ENCODE measurements around the gene METTL16.
A peak's percentile ranks its signal among the peaks of the same experiment; 100 is the strongest.
"Not testable (repeated sequence)": the region's sequence is repeated elsewhere in the genome, so short reads cannot be mapped to it uniquely, and the experiment has no call there.

The METTL16 gene

DNA sequence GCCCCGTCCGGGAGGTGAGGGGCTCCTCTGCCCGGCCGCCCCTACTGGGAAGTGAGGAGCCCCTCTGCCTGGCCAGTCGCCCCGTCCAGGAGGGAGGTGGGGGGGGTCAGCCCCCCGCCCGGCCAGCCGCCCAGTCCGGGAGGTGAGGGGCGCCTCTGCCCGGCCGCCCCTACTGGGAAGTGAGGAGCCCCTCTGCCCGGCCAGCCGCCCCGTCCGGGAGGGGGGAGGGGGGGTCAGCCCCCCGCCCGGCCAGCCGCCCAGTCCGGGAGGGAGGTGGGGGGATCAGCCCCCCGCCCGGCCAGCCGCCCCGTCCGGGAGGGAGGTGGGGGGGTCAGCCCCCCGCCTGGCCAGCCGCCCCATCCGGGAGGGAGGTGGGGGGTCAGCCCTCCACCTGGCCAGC is 64.2 kb downstream of the METTL16 start:
- DNase-seq: not testable (repeated sequence)

DNA sequence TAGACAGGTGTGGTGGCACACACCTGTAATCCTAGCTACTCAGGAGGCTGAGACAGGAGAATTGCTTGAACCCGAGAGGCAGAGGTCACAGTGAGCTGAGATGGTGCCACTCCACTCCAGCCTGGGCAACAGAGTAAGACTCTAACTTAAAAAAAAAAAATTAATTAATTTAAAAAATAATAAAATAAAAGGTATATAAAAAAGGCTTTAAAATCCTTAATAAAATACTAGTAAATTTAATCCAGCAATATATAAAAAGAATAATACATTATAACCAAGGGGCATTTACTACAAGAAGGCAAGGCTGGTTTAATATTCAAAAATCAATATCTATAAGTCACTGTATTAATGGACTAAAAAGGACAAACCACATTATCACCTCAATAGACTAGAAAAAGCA is 66.0 kb downstream of the METTL16 start:
- DNase-seq: no peak

DNA sequence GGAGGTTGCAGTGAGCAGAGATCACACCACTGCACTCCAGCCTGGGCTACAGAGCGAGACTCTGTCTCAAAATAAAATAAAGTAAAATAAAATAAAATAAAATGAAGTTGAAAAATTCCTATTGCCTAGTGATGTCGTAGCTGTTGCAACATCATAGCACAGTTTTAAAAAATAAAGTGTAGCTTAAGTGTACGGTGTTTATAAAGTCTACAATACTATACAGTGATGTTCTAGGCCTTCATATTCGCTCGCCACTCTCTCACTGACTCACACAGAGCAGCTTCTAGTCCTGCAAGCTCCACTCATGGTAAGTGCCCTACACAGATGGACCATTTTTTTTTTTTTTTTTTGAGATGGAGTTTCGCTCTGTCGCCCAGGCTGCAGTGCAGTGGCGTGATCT is 67.3 kb downstream of the METTL16 start:
- no peak for DNase-seq

DNA sequence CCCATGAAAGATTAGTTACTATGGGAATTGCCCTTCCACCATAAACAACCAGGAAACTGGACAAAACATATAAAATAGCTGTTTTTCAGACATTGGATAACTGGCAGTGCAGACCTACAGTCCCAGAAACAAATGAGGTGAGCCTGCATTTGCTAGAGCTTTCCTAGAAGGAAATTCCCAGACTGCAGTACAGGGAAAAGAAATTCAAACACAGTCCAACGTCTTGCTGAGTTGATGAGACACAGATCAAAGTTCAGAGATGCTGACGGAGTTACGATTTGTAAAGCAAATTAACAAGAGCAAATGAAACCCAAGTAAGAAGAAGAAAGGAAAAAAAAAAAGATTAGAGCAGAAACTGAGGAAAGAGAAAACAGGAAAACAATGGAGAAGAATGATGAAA is 69.5 kb downstream of the METTL16 start:
- DNase-seq: no peak

DNA sequence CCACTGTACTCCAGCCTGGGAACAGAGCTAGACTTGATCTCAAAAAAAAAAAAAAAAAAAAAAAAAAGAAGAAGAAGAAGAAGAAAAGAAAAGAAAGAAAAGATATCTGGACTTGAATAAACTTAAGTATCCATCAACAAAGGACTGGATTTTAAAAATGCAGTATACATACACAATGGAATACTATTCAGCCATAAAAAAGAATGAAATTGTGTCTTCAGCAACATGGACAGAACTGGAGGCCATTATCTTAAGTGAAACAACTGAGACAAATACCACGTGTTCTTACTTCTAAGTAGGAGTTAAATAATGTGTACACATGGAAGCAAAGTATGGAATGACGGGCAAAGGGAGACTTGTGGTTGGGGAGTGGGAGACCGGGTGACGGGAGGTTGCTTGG is 70.8 kb downstream of the METTL16 start:
- no peak for DNase-seq

DNA sequence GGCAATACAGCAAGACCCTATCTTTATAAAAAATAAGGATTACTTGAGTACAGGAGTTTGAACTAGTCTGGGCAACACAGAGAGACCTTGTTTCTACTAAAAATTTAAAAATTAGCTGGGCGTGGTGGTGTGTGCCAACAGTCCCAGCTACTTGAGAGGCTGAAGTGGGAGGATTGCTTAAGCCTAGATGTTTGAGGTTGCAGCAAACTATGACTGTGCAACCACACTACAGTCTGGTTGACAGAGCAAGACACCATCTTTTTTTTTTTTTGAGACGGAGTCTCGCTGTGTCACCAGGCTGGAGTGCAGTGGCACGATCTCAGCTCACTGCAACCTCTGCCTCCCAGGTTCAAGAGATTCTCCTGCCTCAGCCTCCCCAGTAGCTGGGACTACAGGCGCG is 71.7 kb downstream of the METTL16 start:
- not testable (repeated sequence) for DNase-seq

DNA sequence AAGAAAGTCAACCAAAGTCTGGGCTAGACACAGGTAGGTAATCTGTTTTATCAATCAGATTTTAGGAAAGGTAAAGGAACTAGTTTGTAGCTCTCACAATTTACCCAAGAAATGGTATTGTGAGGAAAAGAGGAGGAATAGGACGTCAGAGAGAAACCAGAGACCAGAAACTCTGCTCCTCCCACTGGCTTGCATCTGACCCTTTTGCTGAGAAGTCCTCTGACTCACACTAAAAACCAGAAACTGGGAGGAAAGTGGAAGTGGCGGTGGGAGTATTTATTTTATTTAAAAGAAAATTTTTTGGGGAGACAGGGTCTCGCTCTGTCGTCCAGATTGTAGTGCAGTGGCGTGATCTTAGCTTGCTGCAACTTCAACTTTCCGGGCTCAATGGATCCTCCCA is 72.9 kb downstream of the METTL16 start:
- DNase-seq: no peak

DNA sequence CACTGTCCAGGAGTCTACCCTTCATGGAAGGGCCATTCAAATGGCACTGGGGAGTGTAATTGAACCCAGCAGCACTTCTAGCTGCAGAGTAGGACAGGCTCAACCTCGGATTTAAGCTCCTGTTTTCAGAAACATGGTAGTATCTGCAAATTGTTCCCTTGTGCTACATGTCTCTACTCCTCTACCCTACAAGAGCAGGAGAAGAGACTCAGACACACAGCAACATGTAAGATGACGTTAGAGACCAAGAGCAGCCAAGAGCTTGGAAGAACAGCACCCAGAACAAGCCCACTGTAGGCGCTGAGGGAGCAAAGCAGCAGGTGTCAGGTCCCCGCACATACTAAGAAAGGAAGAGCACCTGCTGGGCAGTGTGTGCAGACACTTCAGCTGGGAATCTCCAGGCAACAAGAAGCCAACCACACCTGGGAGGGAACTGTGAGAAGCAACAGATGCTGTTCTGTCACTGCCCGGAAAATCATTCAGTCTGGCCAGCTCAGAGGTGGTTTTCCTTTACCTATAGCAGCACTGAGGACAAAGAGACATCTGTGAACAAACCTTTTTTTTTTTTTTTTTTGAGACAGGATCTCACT is 75.3 kb downstream of the METTL16 start:
- peak; percentile 95 for DNase-seq

DNA sequence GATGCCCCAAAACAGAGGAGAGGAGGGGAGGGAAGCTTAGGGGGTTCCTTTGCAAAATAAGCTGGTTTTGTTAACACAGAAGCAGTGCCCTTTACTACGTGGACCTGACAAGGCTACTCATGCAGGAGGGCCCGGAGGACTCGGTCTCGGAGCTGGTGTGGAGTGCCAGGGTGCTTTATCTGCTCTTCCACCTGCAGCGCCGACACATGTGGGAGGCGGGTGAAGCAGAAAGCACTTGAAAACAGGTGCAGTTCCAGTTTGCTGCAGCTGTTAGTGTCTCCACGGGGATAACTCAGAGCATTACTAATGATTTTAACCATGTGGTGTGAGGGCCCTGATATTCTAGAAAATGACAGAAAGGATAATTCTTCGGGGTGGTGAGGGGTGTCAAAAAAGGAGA is 75.8 kb downstream of the METTL16 start:
- DNase-seq: peak; percentile 96

DNA sequence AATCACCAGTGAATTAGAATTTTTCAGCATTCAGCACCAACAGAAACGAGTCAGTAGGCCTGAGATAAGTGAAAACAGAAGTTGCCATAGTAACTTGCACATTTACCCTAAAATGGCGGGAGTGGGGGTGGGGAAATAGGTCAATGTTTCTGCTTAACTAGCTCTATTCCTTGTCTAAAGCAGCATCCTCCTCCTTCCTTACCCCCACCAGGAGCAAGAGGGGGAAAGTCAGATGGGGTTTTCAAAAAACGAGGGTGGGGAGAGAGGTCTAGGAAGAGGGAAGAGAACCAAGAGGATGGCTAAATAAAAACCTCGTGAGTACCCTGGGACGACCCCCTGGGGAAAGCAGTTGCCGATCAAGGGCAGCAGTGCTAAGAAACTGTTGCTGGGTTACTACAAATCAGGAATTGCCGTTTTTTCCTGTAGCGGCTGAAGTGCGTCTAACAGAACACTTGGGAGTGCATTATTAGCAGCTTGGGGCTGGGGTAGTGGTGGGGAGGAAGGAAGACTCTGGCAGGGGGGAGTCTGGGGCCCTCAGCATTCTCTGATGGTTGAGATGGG is 76.4 kb downstream of the METTL16 start:
- peak; percentile 96 for DNase-seq

DNA sequence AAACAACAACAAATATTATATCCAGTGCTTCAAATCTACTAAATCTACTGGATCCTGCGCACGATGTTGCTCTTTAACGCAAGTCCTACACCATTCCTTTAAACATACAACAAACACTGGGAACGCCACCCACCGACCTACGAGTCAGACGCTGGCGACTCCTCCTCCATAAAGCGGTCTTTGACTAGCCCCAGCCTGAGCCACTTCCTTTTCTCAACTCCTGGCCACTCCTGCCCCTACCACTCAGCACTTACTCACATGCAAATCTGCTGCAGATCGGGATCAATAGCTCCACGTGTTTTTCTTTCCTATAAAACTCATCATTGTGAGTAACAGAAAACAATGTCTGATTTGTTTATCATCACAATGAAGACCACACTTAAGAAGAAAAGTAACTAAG is 78.0 kb downstream of the METTL16 start:
- no peak for DNase-seq

DNA sequence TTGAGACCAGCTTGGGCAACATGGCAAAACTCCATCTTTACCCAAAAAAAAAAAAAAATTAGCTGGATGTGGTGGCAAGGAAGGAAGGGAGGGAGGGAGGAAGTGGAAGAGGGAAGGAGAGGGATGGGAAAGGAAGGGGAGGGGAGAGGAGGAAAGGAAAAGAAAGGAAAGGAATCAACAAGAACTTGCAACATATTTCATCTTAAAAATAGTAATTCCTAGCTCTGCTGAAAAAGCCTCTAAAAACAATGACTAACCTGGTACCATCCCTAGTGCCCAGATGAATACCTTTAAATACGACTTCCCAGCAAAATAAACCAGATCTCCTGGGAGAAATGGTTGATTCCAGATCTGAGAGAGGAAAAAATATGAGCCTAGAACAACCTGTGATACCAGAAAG is 83.8 kb downstream of the METTL16 start:
- no peak for DNase-seq

DNA sequence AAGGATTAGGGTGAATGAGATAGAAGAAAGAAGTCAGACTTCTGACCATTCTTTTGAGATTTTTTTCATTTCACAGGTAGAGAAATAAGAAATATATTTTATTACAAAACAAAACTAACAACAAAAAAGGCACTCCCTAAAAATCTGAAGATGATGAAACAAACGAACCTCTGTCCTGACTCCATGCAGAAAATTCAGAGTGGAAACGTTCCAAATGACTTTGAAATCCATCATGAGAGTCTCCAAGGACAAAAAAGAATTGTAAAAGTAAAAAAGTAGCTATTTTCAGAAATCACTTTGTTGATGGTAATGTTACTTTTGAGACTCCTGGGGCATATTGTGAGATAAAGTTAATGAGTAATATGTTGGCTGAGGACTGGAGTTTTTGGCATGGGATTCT is 84.5 kb downstream of the METTL16 start:
- no peak for DNase-seq

DNA sequence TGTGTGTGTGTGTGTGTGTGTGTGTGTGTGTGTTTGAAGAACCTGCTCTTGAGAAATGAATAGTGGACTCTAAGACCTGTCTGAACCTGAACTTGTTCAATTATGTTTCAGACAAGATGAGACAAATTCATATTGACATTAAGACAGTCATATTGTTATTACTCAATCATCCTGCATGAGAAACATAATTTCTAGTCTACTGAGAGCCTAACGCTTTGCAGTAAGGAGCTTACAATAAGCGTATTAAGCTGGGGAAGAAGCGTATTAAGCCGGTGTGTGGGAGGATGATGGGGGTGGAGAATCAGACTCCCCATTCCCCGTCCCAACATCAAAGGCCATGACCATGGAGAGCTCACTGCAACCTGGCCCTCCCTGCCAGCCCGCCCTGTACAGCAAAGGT is 88.4 kb downstream of the METTL16 start:
- DNase-seq: peak; percentile 55

DNA sequence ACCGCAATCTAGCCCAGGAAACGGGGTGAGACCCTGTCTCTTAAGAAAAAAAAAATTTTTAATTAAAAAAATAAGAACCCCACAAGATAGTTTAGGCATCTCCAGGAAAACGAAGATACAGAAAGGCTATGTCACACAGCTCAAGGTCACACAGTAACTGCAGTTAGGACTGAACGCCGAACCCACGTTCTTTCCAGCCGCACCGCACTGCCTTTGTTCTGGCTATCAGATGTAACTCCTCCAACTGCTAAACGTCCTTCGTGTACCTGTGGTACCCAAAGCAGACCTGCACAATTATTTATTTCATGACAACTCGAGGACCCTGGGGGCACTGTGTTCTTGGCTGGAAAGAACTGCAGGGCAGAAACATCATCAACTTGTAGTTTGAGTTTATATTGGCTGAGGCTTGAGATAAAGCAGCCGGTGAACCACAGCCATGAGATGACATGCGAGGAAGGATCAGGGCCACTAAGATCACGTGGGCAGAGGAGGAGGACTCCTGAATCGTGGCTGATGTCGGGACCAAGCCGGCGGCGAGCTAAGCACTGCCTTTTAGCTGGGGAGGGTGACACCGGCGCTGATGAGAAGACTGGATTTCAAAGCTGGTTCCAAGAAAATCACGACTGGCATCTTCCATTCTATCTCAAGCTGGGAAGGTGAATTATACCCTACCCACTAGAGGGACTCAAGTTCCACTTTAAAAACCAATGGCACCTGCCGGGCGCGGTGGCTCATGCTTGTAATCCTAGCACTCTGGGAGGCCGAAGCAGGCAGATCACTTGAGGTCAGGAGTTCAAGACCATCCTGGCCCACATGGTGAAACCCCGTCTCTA is 90.2 kb downstream of the METTL16 start:
- peak; percentile 29 for DNase-seq

DNA sequence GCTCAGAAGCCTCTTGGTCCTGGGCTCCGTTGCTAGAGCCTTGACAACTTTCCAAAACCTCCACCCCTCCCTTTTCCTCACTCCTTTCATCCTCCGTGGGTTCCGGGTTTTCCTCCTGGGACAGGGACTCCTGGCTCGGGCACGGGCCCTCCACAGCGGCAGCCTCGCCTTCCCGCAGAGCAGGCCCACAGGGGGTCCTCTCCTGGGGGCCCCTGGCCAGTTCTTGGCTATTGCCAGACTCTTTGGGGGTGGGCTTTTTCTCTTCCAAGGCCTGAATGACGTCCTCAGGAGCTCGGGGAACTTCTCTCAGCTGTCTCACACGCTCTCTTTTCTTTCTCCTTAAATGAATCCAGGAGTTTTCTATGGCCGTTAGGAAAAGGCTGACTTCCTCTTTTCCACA is 91.5 kb downstream of the METTL16 start:
- no peak for DNase-seq

DNA sequence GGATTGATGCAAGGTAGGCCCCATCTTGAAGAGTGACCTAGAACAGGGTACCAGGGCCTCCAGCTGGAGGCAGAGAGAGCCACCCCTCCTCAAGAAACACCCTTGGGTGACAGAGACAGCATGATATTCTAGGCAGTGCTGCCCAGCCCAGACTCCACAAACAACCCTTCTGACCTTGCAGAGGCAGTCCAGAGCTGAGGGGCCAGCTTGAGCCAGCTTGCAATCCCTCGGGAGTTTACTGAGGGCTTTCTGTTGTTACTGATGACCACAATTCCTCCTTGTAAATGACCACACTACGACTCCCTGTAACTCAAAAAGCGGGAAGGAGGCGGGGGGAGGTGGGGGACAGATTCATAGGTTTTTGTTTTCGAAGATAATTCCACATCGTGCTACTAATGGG is 92.2 kb downstream of the METTL16 start:
- no peak for DNase-seq

DNA sequence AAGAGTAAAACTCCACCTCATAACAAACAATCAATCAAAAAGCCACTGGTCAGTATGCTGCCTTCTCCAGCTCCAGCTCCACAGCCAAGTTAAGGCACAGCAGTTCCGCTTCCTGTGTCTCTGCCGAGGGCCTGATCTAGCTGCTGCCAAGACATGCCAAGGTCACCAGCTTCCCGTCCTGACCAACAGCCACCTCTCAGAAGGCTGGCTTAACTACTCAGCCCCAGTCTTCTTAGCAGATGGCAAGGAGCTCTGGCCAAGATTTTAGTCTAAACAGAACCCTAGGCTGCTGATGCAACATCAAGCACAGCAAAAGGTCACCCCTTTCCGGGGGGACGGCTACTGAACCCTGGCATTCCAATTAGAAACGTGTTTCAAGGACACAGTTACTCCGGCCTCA is 93.1 kb downstream of the METTL16 start:
- no peak for DNase-seq

DNA sequence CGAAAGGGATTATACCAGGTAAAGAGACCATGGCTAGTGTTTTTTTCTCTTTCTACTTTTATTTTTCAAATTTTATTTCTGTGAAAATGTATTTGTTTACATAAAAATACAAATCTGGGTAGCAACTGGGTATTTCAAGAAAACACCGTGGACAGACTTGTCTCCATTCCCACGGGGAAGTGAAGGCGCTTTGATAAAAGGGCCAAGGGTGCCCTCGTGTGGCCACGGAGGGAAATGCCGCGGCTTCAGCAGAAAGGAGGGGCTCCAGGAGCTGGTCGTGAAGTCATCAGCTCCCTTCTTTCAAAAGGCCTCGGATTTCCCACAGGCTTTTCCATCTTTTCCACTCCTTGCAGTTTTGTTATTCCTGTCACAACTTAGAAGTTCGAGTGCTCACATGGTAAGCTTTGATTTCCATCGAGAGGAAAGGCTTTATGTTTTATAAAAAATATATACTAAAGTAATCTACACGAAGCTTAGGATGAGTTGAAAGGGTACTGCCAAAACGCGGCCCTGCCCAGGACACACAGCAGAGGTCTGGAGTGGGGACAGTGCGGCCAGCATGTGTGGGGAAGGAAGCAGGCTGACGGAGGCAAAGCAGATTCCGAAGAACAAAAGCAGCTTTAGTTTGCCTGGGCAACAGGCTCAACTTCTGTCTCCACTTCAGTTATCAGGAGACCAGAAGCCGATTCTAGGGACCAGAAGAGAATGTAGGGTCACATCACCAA is 95.5 kb downstream of the METTL16 start:
- DNase-seq: peak; percentile 74

DNA sequence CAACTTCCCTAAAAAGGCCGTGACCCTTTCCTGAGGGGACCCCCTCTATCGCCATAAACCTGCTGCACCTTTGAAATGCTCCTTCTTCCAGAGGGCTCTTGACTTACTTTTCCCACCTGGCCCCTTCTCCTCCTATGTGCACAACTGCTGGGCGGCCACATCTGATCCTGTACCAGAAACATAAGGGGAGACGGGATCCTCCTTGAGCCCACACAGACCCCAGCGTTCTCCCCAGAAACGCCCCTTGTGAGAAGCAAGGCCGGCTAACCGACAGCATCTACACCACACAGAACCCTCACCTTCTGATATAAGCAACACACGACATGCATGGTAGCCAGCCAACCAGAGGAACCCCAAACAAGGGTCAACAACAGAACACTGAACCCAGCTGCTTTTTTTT is 96.6 kb downstream of the METTL16 start:
- no peak for DNase-seq

DNA sequence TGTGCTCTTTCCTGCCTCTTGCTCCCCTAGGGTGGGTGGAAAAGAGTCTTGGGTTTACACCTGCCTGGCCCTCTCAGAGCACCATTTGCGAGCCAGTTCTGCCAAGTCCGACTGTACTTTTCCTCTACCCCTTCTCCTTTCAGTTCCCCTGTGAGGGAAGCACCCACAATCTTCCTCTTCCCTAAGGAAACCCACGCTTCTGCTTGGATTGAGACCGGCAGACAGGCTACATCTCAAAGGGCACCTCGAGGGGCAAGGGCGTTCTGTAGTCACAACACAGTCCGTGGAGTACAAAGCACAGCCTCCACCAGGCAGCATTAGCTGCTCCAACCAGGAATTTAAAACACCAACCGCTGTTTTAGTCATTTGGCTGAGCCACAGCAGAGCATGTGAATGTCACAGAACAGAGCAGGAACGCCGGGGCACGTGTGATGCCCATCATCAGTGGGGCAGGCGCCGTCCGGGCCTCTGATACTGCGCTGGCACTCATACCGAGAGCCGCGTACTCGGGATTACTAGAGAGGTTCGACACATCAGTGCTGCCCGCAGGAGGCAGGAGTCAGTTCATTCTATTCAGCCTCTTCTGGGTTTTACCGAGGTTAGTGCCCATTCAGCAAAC is 97.1 kb downstream of the METTL16 start:
- DNase-seq: no peak

DNA sequence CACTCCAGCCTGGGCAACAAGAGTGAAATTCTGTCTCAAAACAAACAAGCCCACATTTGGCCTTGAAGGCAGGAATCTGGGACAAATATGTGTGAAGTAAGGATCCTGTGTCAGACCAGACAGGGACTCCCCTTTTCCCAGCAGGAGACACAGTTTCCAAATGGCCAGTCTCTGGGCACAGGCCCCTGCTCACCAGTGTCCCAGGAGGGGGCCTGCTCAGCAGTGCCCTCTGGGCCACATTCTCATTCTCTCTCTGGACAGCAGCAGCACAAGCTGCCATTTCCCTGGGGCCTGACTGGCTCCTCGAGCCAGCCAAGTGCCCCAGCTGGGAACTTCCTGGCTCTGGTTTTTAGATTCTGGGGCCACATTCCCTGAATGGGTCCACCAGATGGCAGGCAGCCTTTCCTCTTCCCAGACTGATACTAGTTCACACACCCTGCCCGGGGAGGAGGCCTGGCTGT is 99.1 kb downstream of the METTL16 start:
- DNase-seq: no peak

DNA sequence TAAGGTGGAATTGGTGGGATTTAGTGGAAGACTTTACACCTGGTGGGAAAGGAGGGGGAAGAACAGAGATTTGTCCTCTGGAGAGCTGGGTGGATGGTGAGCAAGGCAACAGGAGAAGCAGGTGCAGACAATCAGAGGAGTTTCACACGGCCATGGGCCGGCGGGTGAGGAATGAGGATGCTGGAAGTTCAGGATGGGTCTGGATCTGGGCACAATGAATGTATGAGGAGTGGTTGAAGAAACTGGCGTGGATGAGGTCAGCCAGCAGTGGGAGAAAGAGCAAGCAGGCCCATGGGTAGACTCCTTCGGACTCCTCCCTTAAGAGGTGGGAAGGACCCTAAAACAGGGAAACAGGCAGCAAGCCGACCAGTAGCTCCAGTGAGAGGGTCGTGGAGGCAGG is 100.7 kb downstream of the METTL16 start:
- DNase-seq: no peak
